Transverse colon (tissue), 4 donors: Measurements from ENCODE around the gene NECTIN1. TPM values are rescaled to one million over a fixed set of nuclear protein-coding genes. Genes with fewer than 3 reads are reported as not detected.

Source experiments
- DNase-seq: peaks from one replicate; pipeline ENCODE4 v3.0.0-alpha.2; 2019
- H3K27ac ChIP-seq, 4 donors: fragments of 200-600 bp; sonication (generic); 2 replicates each; pipeline ENCODE4 v1.5.1; 2016 to 2018; ENCODE audit warnings: inconsistent platforms in 4 of 4
- H3K27me3 ChIP-seq: fragments of 200-600 bp; sonication (generic); 2 replicates; pipeline ENCODE4 v1.5.1; 2017; ENCODE audit warnings: inconsistent platforms
- H3K36me3 ChIP-seq, 4 donors: fragments of 200-600 bp; sonication (generic); 2 replicates each; pipeline ENCODE4 v1.5.1; 2017 to 2019; ENCODE audit warnings: inconsistent platforms in 4 of 4
- H3K4me1 ChIP-seq, 4 donors: fragments of 200-600 bp; sonication (generic); 2 replicates each; pipeline ENCODE4 v1.5.1; 2017 to 2020; ENCODE audit warnings: inconsistent platforms in 4 of 4
- H3K4me3 ChIP-seq, 4 donors: fragments of 200-600 bp; sonication (generic); 1 replicate in 1 of 4; 2 replicates in 3 of 4; pipeline versions ENCODE4 v1.5.1 to v1.6.1; 2017 to 2019; ENCODE audit warnings: inconsistent platforms in 4 of 4
- H3K9me3 ChIP-seq, 2 donors: fragments of 200-600 bp; sonication (generic); 2 replicates each; pipeline ENCODE4 v1.5.1; 2017 to 2019; ENCODE audit warnings: inconsistent platforms in 2 of 2
- EP300 ChIP-seq: sonication (generic); formaldehyde crosslinking; IDR thresholded peaks from one replicate; pipeline ENCODE4 v1.6.1; 2017; ENCODE audit warnings: antibody characterized with exemption, low read depth
- POLR2A ChIP-seq: fragments of 450-650 bp; IDR thresholded peaks from one replicate; pipeline ENCODE4 v1.6.1; 2016; ENCODE audit warnings: antibody characterized with exemption, mild to moderate bottlenecking, moderate library complexity
- POLR2AphosphoS5 ChIP-seq, 3 donors: sonication (generic); formaldehyde crosslinking; IDR thresholded peaks; one replicate each; pipeline ENCODE4 v1.6.1; 2016; ENCODE audit warnings: antibody characterized with exemption in 3 of 3
- WGBS, 2 donors: methylation state at CpG; one replicate each; pipeline ENCODE4 v1.1.5; 2018; ENCODE audit warnings: low coverage in 1 of 2; 5-methylcytosine and 5-hydroxymethylcytosine counted together
- in situ Hi-C, 4 donors: fragments of 200-750 bp; cut with MboI; loops; one replicate each; pipeline versions ENCODE4 v1.15.0 to v1.15.1; 2017; ENCODE audit warnings: low sequenced_read_pairs in 3 of 4, low pct_ligation_motif_present in 1 of 4, low pct_unique_long_range_greater_than_20kb in 1 of 4
- intact Hi-C: fragments of 100-400 bp; cut with DNase I; formaldehyde crosslinking; loops from one replicate; pipeline ENCODE4 v1.15.1; 2023; ENCODE audit warnings: low total_unique reads
- total RNA-seq, 4 donors: library from RNA; depleted of rRNA; stranded (reverse); fragments of >200 nt; gene quantifications; one replicate each; pipeline ENCODE4 v1.1.0, GENCODE V29; 2016
- TF ChIP-seq, protein P1 (sequence below), 5 experiments: fragments of 200-600 bp in 3 of 5; fragments of 450-650 bp in 2 of 5; sonication (generic) in 3 of 5; IDR thresholded peaks; 1 replicate in 2 of 5; 2 replicates in 3 of 5; pipeline ENCODE4 v1.5.1; 2016 to 2017; ENCODE audit warnings: antibody characterized with exemption in 5 of 5, inconsistent platforms in 3 of 5, mild to moderate bottlenecking in 2 of 5, moderate library complexity in 1 of 5

The NECTIN1 gene
- total RNA-seq, 4 donors from 2014 or later: 11.0 to 71.2 (median 12.6) TPM

DNA sequence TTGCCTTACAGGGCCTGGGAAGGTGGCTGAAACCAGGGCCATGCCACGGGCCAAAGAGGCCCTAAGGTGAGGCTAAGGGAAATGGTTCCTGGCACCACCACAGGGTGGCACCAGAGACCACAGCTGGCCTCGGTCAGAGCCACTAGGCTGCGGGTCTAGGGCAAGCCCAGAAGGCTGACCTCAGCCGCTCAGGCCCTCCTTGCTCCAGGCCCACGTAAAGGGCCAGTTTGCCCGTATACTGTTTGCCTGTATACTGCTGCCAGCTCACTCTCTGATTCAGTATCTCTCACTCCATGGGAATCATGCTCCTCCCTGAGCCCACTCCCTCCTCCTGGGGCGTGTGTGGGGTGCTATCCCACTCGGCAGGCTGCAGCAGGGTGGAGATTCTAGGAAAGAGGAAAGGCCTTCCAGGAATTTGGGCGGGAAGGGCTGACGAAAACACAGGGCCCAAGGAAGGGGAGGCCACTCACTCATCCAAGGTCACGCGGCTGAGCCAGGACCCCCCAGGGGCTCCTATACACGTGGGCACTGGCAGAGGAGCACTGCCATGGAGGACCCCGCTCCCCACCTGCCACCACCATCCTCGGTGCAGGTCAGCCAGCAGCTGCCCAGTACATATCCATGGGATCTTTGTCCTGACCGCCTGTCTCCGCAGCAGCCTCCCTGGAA lies 62.4 kb downstream of the NECTIN1 start:
- in situ Hi-C loops (loop anchor here in 3 of 4 donors (25.0 kb wide), 2 partner anchors 421 to 446 kb away; no protein-coding TSS in a partner anchor), intact Hi-C loops (loop anchor here (1.0 to 2.0 kb wide), 2 partner anchors 62 to 442 kb away; partner anchors contain the start of gene NECTIN1)

DNA sequence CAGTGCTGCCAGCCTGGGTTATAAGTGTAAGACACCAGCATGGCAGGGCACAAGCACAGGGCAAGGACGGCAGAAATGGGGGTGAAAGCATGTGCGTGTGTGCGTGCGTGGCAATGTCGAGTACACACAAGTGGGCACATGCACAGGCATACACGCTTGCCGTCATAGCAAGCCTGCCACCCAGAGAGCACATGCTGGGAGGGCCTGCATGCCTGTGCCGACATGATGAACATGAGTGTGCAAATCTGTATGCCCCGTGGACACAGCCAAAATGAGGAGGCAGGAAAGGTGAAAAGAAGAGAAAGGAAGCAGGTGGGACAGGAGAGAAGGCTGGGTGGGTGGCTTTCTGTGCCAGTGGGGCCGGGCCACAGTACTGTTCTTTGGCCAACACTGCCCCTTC lies 62.9 kb downstream of the NECTIN1 start:
- H3K36me3 ChIP-seq: no peaks in the 10 kb centered on the region
- intact Hi-C loops: loop anchor here (1.0 to 2.0 kb wide), 2 partner anchors 63 to 442 kb away; partner anchors contain the start of gene NECTIN1
- TF ChIP-seq, protein P1, sequence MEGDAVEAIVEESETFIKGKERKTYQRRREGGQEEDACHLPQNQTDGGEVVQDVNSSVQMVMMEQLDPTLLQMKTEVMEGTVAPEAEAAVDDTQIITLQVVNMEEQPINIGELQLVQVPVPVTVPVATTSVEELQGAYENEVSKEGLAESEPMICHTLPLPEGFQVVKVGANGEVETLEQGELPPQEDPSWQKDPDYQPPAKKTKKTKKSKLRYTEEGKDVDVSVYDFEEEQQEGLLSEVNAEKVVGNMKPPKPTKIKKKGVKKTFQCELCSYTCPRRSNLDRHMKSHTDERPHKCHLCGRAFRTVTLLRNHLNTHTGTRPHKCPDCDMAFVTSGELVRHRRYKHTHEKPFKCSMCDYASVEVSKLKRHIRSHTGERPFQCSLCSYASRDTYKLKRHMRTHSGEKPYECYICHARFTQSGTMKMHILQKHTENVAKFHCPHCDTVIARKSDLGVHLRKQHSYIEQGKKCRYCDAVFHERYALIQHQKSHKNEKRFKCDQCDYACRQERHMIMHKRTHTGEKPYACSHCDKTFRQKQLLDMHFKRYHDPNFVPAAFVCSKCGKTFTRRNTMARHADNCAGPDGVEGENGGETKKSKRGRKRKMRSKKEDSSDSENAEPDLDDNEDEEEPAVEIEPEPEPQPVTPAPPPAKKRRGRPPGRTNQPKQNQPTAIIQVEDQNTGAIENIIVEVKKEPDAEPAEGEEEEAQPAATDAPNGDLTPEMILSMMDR (IDR thresholded peaks at IDR 0.05): no peak
- TF ChIP-seq POLR2AphosphoS5 (IDR thresholded peaks at IDR 0.05) (no peak), POLR2A (no peak), EP300 (no peak)
- in situ Hi-C loops: loop anchor here in 3 of 4 donors (25.0 kb wide), 2 partner anchors 421 to 446 kb away; no protein-coding TSS in a partner anchor
- H3K27ac ChIP-seq: no peak overlapping the region
- peaks cover 0 to 4% (median 2%) of the 10 kb centered on the region in 4 donors for H3K4me1 ChIP-seq
- H3K9me3 ChIP-seq: no peaks in the 10 kb centered on the region
- 85 to 87% methylated on average over 4 to 10 of the region's 10 CpGs for WGBS, 2 donors
- no peak overlapping the region for H3K4me3 ChIP-seq
- no peaks in the 10 kb centered on the region for H3K27me3 ChIP-seq
- DNase-seq: no peak

More for the DNA sequence above, 62.4 kb downstream of the NECTIN1 start:
- no peaks in the 10 kb centered on the region for H3K27me3 ChIP-seq
- no peak overlapping the region for H3K4me3 ChIP-seq
- H3K36me3 ChIP-seq: no peaks in the 10 kb centered on the region
- H3K4me1 ChIP-seq: peaks cover 0 to 8% (median 7%) of the 10 kb centered on the region in 4 donors
- H3K27ac ChIP-seq: no peak overlapping the region
- peak; percentile 79 for DNase-seq
- no peaks in the 10 kb centered on the region for H3K9me3 ChIP-seq
- WGBS, 2 donors: 55% methylated on average over 15 of the region's 17 CpGs; no CpG with 5 or more reads in 1 of the 2 donors
- TF ChIP-seq, protein P1 (IDR thresholded peaks at IDR 0.05): peak; percentile 93 to 95 (median 93)
- TF ChIP-seq POLR2AphosphoS5 (IDR thresholded peaks at IDR 0.05): no peak
- no peak for TF ChIP-seq EP300
- TF ChIP-seq POLR2A: no peak

DNA sequence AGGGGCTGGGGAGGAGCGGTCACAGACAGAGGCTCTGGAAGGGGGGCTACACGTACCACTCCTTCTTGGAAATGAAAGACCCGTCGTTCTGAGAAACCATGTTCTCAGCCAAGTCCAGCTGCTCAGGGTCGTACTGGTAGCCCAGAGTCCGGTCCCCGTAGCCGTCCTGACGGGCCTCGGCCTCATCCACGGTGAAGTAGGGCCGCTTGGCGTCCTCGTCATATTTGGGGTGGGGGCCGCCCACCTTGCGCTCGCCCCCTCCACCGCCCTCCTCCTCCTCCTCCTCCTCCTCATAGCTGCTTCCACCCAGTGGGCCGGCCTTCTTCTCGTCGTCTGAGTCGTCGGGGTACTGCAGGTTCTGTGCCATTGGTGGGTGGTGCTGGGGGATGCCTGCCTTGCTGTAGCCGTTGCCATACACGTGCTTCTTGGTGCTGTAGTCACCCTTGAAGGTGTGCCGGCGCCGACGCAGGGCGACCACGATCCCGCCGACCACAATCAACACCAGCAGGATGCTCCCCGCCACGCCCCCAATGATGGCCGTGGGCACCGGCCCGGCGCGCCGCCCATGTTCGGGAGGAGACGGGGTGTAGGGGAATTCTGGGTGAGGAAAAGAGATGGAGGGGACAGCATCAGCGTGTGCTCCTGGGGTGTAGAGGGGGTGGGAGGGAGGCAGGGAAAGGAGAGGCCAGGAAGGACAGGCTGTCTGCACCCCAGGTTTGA lies 64.1 kb downstream of the NECTIN1 start:
- no peak for TF ChIP-seq POLR2A
- 81 to 92% methylated on average over 6 to 44 of the region's 44 CpGs for WGBS, 2 donors
- Histone ChIP-seq H3K27ac (no peak overlapping the region), H3K4me3 (no peak overlapping the region), H3K27me3 (no peaks in the 10 kb centered on the region), H3K9me3 (no peaks in the 10 kb centered on the region), H3K36me3 (no peaks in the 10 kb centered on the region), H3K4me1 (no peaks in the 10 kb centered on the region)
- intact Hi-C loops: no loop called here
- in situ Hi-C loops: loop anchor here in 3 of 4 donors (25.0 kb wide), 2 partner anchors 422 to 447 kb away; no protein-coding TSS in a partner anchor
- DNase-seq: no peak

DNA sequence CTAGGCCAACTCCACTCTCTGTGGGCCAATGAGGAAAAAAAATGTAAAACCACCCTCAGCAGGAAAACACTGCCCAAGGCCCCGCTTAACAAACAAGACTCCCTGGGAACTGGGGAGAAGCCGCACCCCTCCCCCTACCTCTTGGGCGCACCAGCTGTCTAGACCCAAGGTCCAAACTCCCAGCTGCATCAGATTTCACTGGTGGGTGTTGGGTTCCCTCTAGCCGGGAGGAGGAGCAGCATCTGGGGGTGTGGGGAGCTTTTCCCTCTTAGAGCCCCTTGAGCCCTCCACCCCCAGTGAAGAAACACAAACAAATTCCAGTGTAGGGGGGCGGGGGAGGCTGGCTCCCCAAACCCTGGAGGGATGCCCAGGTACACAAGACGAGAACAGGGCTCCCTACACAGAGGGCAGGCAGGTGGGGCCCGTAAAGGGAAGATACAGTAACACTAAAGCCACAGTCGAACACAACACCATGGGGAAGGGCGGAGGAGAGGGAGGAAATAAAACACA lies 64.9 kb downstream of the NECTIN1 start:
- in situ Hi-C loops: loop anchor here in 3 of 4 donors (25.0 kb wide), 2 partner anchors 423 to 448 kb away; no protein-coding TSS in a partner anchor

More for the DNA sequence above, 64.9 kb downstream of the NECTIN1 start:
- Histone ChIP-seq H3K4me3 (no peak overlapping the region), H3K27me3 (no peaks in the 10 kb centered on the region), H3K27ac (no peak overlapping the region), H3K9me3 (no peaks in the 10 kb centered on the region), H3K4me1 (no peaks in the 10 kb centered on the region), H3K36me3 (no peaks in the 10 kb centered on the region)
- no peak for DNase-seq
- intact Hi-C loops: no loop called here
- WGBS, 2 donors: 55 to 56% methylated on average over 4 to 9 of the region's 9 CpGs
- no peak for TF ChIP-seq POLR2AphosphoS5 (IDR thresholded peaks at IDR 0.05)
